Stimulated activated CD4-positive, alpha-beta T cell treated with anti-CD3 and anti-CD28 coated beads, Interleukin-1b, Interleukin-23, amount 100 ng/mL, for 24 hours (primary cell): ENCODE results near the gene GALNT9.
"Not testable (repeated sequence)": the region's sequence is repeated elsewhere in the genome, so short reads cannot be mapped to it uniquely, and the experiment has no call there.

Experiments used
- DNase-seq, 4 experiments: peaks; one replicate each; pipeline ENCODE4 v3.0.0-alpha.2; 2020; ENCODE audit warnings: low read depth in 4 of 4, low spot score in 1 of 4

Gene GALNT9

GRCh38 chr12:132358241-132359225 lies 29.1 kb upstream of the GALNT9 start:
- DNase-seq, result not testable (repeated sequence)

GRCh38 chr12:132357623-132358186 lies 28.3 kb upstream of the GALNT9 start:
- DNase-seq, result no peak

GRCh38 chr12:132356691-132357622 lies 27.6 kb upstream of the GALNT9 start:
- no peak for DNase-seq

- DNase-seq, result no peak
Observed at GRCh38 chr12:132355742-132356681, 26.6 kb upstream of the GALNT9 start.

GRCh38 chr12:132354982-132355680 lies 25.7 kb upstream of the GALNT9 start:
- DNase-seq, result no peak

- no peak for DNase-seq
Observed at GRCh38 chr12:132354211-132354981, 25.0 kb upstream of the GALNT9 start.

GRCh38 chr12:132353811-132354210 lies 24.4 kb upstream of the GALNT9 start:
- no peak for DNase-seq

GRCh38 chr12:132352896-132353800 lies 23.8 kb upstream of the GALNT9 start:
- no peak for DNase-seq

GRCh38 chr12:132351751-132352495 lies 22.5 kb upstream of the GALNT9 start:
- DNase-seq, result no peak

GRCh38 chr12:132349501-132350131 lies 20.2 kb upstream of the GALNT9 start:
- DNase-seq, result no peak

GRCh38 chr12:132348176-132348575 lies 18.8 kb upstream of the GALNT9 start:
- no peak for DNase-seq

GRCh38 chr12:132347176-132347855 lies 17.9 kb upstream of the GALNT9 start:
- DNase-seq, result no peak

GRCh38 chr12:132346471-132347175 lies 17.2 kb upstream of the GALNT9 start:
- no peak for DNase-seq

- no peak for DNase-seq
Observed at GRCh38 chr12:132345561-132346200, 16.3 kb upstream of the GALNT9 start.

GRCh38 chr12:132345126-132345525 lies 15.7 kb upstream of the GALNT9 start:
- DNase-seq, result no peak
